Left colon (tissue), 2 donors: Measurements from ENCODE around the gene CDNF. TPM values are rescaled to one million over a fixed set of nuclear protein-coding genes. Genes with fewer than 3 reads are reported as not detected.

Experiments used
- total RNA-seq, 2 donors: library from RNA; stranded (reverse); fragmentation: NEBNext Ultra II Directional; extraction: Animal tissue kit (Norgen Biotek cat#: 25700); gene quantifications; one replicate each; pipeline ENCODE4 v1.2.1, GENCODE V29; 2021
- donor health status: DM: no; HTN: no; CAD: no.
- donor health status: DM: yes; HTN: yes; CAD: no.

Gene CDNF
- total RNA-seq, 2 donors from 2014 or later: 1.7 to 2.0 TPM

Other genes starting within 250 kb of the CDNF start
- 10 to 100 TPM; 55.1 to 87.8 TPM for gene FAM107B, start 63.1 kb downstream of the CDNF start, total RNA-seq
- gene HSPA14, start 269 bp upstream of the CDNF start, total RNA-seq: 10 to 100 TPM; 13.6 to 14.0 TPM
- 10 to 100 TPM in 1 of 2 donors, 1 to 10 TPM in 1; 9.9 to 12.2 TPM for gene MSANTD7, start 269 bp upstream of the CDNF start, total RNA-seq
- gene SUV39H2, start 40.8 kb upstream of the CDNF start, total RNA-seq: 1 to 10 TPM; 5.6 to 7.9 TPM
- 10 to 100 TPM; 10.3 to 13.7 TPM for gene DCLRE1C, start 116.1 kb upstream of the CDNF start, total RNA-seq
- not detected for gene MEIG1, start 121.4 kb upstream of the CDNF start, total RNA-seq
- gene OLAH, start 205.9 kb upstream of the CDNF start, total RNA-seq: not detected